ENCODE results near the gene ANLN. TPM values are rescaled to one million over a fixed set of nuclear protein-coding genes. Genes with fewer than 3 reads are reported as not detected.

ANLN gene
- polyA plus RNA-seq, 3 donors, result 0.12 to 1.1 (median 0.25) TPM

GRCh38 chr7:36430186-36430585, 40.5 kb downstream of the ANLN start:
- H3K9ac ChIP-seq (ENCODE audit: insufficient read depth, low read length, poor library complexity, severe bottlenecking), result no peak overlapping the region
- Mint-ChIP-seq H3K4me1 (no peaks in the 10 kb centered on the region), H3K36me3 (peaks cover 51 to 74% of the 10 kb centered on the region in 2 donors), H3K27me3 (ENCODE audit: low read depth in 3 of 3) (no peaks in the 10 kb centered on the region), H3K9me3 (peaks cover 0 to 1% (median 0%) of the 10 kb centered on the region in 7 donors), H3K4me3 (no peak overlapping the region), H3K27ac (no peak overlapping the region)
- no peak for TF ChIP-seq CTCF (IDR thresholded peaks at IDR 0.05)
- H3K36me3 ChIP-seq (replicated peaks in 1 of 2; ENCODE audit: control insufficient read depth in 1 of 2, insufficient read depth in 2 of 2, low read length in 2 of 2), result peaks cover 65 to 91% of the 10 kb centered on the region in 2 donors
- no peaks in the 10 kb centered on the region for H3K9me3 ChIP-seq (replicated peaks in 1 of 2; ENCODE audit: control insufficient read depth in 1 of 2, insufficient read depth in 1 of 2, low read length in 2 of 2)
- no peak for DNase-seq
- no peaks in the 10 kb centered on the region for H3K4me1 ChIP-seq (ENCODE audit: control insufficient read depth in 1 of 2, insufficient read depth in 2 of 2, low read length in 2 of 2)
- WGBS (ENCODE audit: insufficient coverage), result no CpG with 5 or more reads among the region's 2 CpGs
- no peaks in the 10 kb centered on the region for H3K27me3 ChIP-seq (ENCODE audit: control insufficient read depth in 2 of 2, insufficient read depth in 2 of 2, low read length in 2 of 2)
- H2AFZ ChIP-seq (ENCODE audit: insufficient read depth, low read depth, low read length, poor library complexity, severe bottlenecking), result no peak overlapping the region
- no peak overlapping the region for H3K4me2 ChIP-seq (replicated peaks; ENCODE audit: extremely low read depth, low read length, poor library complexity, severe bottlenecking)
- no peak overlapping the region for H3K4me3 ChIP-seq (replicated peaks in 1 of 3; ENCODE audit: low read depth in 2 of 3, low read length in 3 of 3)
- intact Hi-C loops (cut with micrococcal nuclease), result no loop called here
- peaks cover 68% of the 10 kb centered on the region for H3K79me2 ChIP-seq (ENCODE audit: insufficient read depth, low read length)
- H3K27ac ChIP-seq (ENCODE audit: low read depth in 1 of 2, low read length in 2 of 2), result no peak overlapping the region
- no peaks in the 10 kb centered on the region for H4K20me1 ChIP-seq (ENCODE audit: insufficient read depth, low read length)

- peaks cover 65 to 85% of the 10 kb centered on the region in 2 donors for H3K36me3 ChIP-seq (replicated peaks in 1 of 2; ENCODE audit: control insufficient read depth in 1 of 2, insufficient read depth in 2 of 2, low read length in 2 of 2)
- H3K9me3 ChIP-seq (replicated peaks in 1 of 2; ENCODE audit: control insufficient read depth in 1 of 2, insufficient read depth in 1 of 2, low read length in 2 of 2), result no peaks in the 10 kb centered on the region
- no peaks in the 10 kb centered on the region for H3K4me1 ChIP-seq (ENCODE audit: control insufficient read depth in 1 of 2, insufficient read depth in 2 of 2, low read length in 2 of 2)
- H3K79me2 ChIP-seq (ENCODE audit: insufficient read depth, low read length), result peaks cover 73% of the 10 kb centered on the region
- H4K20me1 ChIP-seq (ENCODE audit: insufficient read depth, low read length), result no peaks in the 10 kb centered on the region
- H3K27ac ChIP-seq (ENCODE audit: low read depth in 1 of 2, low read length in 2 of 2), result no peak overlapping the region
- no CpG with 5 or more reads among the region's 2 CpGs for WGBS (ENCODE audit: insufficient coverage)
- TF ChIP-seq CTCF (IDR thresholded peaks at IDR 0.05), result no peak
- H2AFZ ChIP-seq (ENCODE audit: insufficient read depth, low read depth, low read length, poor library complexity, severe bottlenecking), result no peak overlapping the region
- H3K4me1 Mint-ChIP-seq, result no peaks in the 10 kb centered on the region
- no peak overlapping the region for H3K4me3 ChIP-seq (replicated peaks in 1 of 3; ENCODE audit: low read depth in 2 of 3, low read length in 3 of 3)
- peaks cover 49 to 72% of the 10 kb centered on the region in 2 donors for H3K36me3 Mint-ChIP-seq
- H3K4me2 ChIP-seq (replicated peaks; ENCODE audit: extremely low read depth, low read length, poor library complexity, severe bottlenecking), result no peak overlapping the region
- DNase-seq, result no peak
- H3K27me3 Mint-ChIP-seq (ENCODE audit: low read depth in 3 of 3), result no peaks in the 10 kb centered on the region
- no peak overlapping the region for H3K9ac ChIP-seq (ENCODE audit: insufficient read depth, low read length, poor library complexity, severe bottlenecking)
- intact Hi-C loops (cut with micrococcal nuclease), result no loop called here
- H3K27ac Mint-ChIP-seq, result no peak overlapping the region
- H3K4me3 Mint-ChIP-seq, result no peak overlapping the region
- peaks cover 0 to 1% (median 0%) of the 10 kb centered on the region in 7 donors for H3K9me3 Mint-ChIP-seq
- H3K27me3 ChIP-seq (ENCODE audit: control insufficient read depth in 2 of 2, insufficient read depth in 2 of 2, low read length in 2 of 2), result no peaks in the 10 kb centered on the region
Observed at GRCh38 chr7:36430881-36431280, 41.2 kb downstream of the ANLN start.

Data from CD14-positive monocyte (primary cell).